Colonic mucosa (tissue), 4 donors: ENCODE results near the gene TRIM26. TPM values are rescaled to one million over a fixed set of nuclear protein-coding genes. Genes with fewer than 3 reads are reported as not detected.

ENCODE experiments used
- DNase-seq: peaks from one replicate; pipeline ENCODE4 v3.0.0-alpha.2; 2020
- H3K27ac ChIP-seq: fragments of 200-600 bp; one replicate; pipeline ENCODE4 v1.8.0; 2021
- H3K27me3 ChIP-seq: fragments of 200-600 bp; one replicate; pipeline ENCODE4 v1.8.0; 2021
- H3K36me3 ChIP-seq: fragments of 200-600 bp; one replicate; pipeline ENCODE4 v1.8.0; 2021
- H3K4me1 ChIP-seq: fragments of 200-600 bp; one replicate; pipeline ENCODE4 v1.8.0; 2021; ENCODE audit warnings: mild to moderate bottlenecking
- H3K4me3 ChIP-seq: fragments of 200-600 bp; one replicate; pipeline ENCODE4 v1.8.0; 2021
- H3K9ac ChIP-seq, 2 donors: one replicate each; pipeline ENCODE4 v1.7.0; 2013; ENCODE audit warnings: control low read depth in 2 of 2, low read depth in 2 of 2, low read length in 2 of 2
- H3K9me3 ChIP-seq: fragments of 200-600 bp; one replicate; pipeline ENCODE4 v1.8.0; 2021
- CTCF ChIP-seq: fragments of 200-600 bp; IDR thresholded peaks from one replicate; pipeline ENCODE4 v1.8.0; 2022; ENCODE audit warnings: antibody characterized with exemption, mild to moderate bottlenecking
- intact Hi-C: fragments of 100-400 bp; cut with DNase I; formaldehyde crosslinking; loops from one replicate; pipeline ENCODE4 v1.14.1; 2022
- total RNA-seq, 2 donors: library from RNA; stranded (reverse); fragmentation: NEBNext Ultra II Directional in 1 of 2; extraction: Animal tissue kit (Norgen Biotek cat#: 25700) in 1 of 2; gene quantifications; one replicate each; pipeline ENCODE4 v1.2.1, GENCODE V29; 2021
- donor health status: healthy.
- donor health status: DM: no; HTN: no; CAD: no.
- donor health status: DM: no; HTN: no; CAD: no.

Gene TRIM26
- total RNA-seq, 2 donors from 2014 or later, result 48.2 to 53.5 TPM

GRCh38 chr6:30178837-30179236 is 34.4 kb downstream of the TRIM26 start:
- no peak overlapping the region for H3K4me3 ChIP-seq
- H3K9ac ChIP-seq, result no peak overlapping the region
- no peaks in the 10 kb centered on the region for H3K36me3 ChIP-seq
- DNase-seq, result no peak
- no peak overlapping the region for H3K27ac ChIP-seq
- no peaks in the 10 kb centered on the region for H3K9me3 ChIP-seq
- intact Hi-C loops, result no loop called here
- no peaks in the 10 kb centered on the region for H3K27me3 ChIP-seq
- TF ChIP-seq CTCF, result no peak
- no peaks in the 10 kb centered on the region for H3K4me1 ChIP-seq

GRCh38 chr6:30175765-30176164 is 37.4 kb downstream of the TRIM26 start:
- Histone ChIP-seq H3K27me3 (peaks cover 5% of the 10 kb centered on the region), H3K9ac (no peak overlapping the region), H3K9me3 (no peaks in the 10 kb centered on the region), H3K4me1 (peaks cover 4% of the 10 kb centered on the region), H3K27ac (no peak overlapping the region), H3K4me3 (no peak overlapping the region), H3K36me3 (no peaks in the 10 kb centered on the region)
- TF ChIP-seq CTCF, result no peak
- intact Hi-C loops, result no loop called here
- no peak for DNase-seq

- intact Hi-C loops, result loop anchor here (5.0 kb wide), 1 partner anchor 35 kb away; the partner anchor contains the start of gene TRIM40
- Histone ChIP-seq H3K9me3 (no peaks in the 10 kb centered on the region), H3K36me3 (no peaks in the 10 kb centered on the region), H3K4me1 (peaks cover 4% of the 10 kb centered on the region), H3K4me3 (no peak overlapping the region), H3K27me3 (peaks cover 5% of the 10 kb centered on the region), H3K9ac (no peak overlapping the region), H3K27ac (no peak overlapping the region)
- DNase-seq, result no peak
- no peak for TF ChIP-seq CTCF
Observed at GRCh38 chr6:30172681-30173080, 40.5 kb downstream of the TRIM26 start.

GRCh38 chr6:30171677-30172471 is 41.3 kb downstream of the TRIM26 start:
- peaks cover 5% of the 10 kb centered on the region for H3K27me3 ChIP-seq
- intact Hi-C loops, result loop anchor here (5.0 kb wide), 1 partner anchor 35 kb away; the partner anchor contains the start of gene TRIM40
- H3K4me3 ChIP-seq, result no peak overlapping the region

More at GRCh38 chr6:30171677-30172471, 41.3 kb downstream of the TRIM26 start:
- peaks cover 4% of the 10 kb centered on the region for H3K4me1 ChIP-seq
- no peak for DNase-seq
- H3K9me3 ChIP-seq, result no peaks in the 10 kb centered on the region
- no peak overlapping the region for H3K27ac ChIP-seq
- H3K9ac ChIP-seq, result no peak overlapping the region
- H3K36me3 ChIP-seq, result no peaks in the 10 kb centered on the region
- no peak for TF ChIP-seq CTCF
